ENCODE measurements around the gene UST. TPM values are rescaled to one million over a fixed set of nuclear protein-coding genes. Genes with fewer than 3 reads are reported as not detected.

Gene UST
- total and polyA plus RNA-seq, 2 donors (not counting 1 experiment from before 2014, with no cell fraction given) = 7.3 to 16.9 TPM

DNA sequence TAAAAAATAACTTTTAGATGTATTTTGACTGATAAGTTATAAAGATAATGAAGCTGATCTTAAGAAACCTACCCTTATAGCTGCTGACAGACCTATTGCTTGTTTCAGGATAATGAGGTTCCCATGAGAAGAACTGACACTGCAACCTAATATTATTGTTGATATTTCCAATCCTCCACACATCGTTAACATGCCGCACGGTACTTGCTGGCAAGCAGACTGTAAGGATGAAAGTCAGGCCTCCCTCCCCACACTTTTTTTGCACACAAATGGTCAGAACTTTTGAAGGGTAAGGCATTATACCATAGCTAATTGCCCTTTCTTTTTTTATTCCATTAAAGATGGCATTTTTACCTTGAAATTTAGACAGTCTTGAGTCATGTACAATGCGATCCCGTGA is 210.9 kb downstream of the UST start:
- no peak overlapping the region for H3K27ac Mint-ChIP-seq
- no peaks in the 10 kb centered on the region for H3K27me3 Mint-ChIP-seq
- DNase-seq = no peak
- intact Hi-C loops (cut with micrococcal nuclease) = no loop called here
- POLR2A ChIA-PET = no interaction called here
- no peaks in the 10 kb centered on the region for H3K27me3 ChIP-seq (replicated peaks in 1 of 4; ENCODE audit: control extremely low read depth in 1 of 4, control insufficient read depth in 3 of 4, insufficient read depth in 4 of 4, low read length in 3 of 4)
- H2AFZ ChIP-seq (ENCODE audit: insufficient read depth, low read depth, low read length, poor library complexity, severe bottlenecking) = no peak overlapping the region
- no peak for ATAC-seq (ENCODE audit: low read depth)
- TF ChIP-seq EZH2 (IDR thresholded peaks at IDR 0.05; ENCODE audit: borderline replicate concordance, insufficient read depth, low read depth, low read length, poor library complexity, severe bottlenecking) = no peak
- TF ChIP-seq, protein P1, sequence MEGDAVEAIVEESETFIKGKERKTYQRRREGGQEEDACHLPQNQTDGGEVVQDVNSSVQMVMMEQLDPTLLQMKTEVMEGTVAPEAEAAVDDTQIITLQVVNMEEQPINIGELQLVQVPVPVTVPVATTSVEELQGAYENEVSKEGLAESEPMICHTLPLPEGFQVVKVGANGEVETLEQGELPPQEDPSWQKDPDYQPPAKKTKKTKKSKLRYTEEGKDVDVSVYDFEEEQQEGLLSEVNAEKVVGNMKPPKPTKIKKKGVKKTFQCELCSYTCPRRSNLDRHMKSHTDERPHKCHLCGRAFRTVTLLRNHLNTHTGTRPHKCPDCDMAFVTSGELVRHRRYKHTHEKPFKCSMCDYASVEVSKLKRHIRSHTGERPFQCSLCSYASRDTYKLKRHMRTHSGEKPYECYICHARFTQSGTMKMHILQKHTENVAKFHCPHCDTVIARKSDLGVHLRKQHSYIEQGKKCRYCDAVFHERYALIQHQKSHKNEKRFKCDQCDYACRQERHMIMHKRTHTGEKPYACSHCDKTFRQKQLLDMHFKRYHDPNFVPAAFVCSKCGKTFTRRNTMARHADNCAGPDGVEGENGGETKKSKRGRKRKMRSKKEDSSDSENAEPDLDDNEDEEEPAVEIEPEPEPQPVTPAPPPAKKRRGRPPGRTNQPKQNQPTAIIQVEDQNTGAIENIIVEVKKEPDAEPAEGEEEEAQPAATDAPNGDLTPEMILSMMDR (IDR thresholded peaks at IDR 0.05) = no peak
- peaks cover 6% of the 10 kb centered on the region for H4K20me1 ChIP-seq (ENCODE audit: control insufficient read depth, insufficient read depth, low read length, poor library complexity, severe bottlenecking)
- H3K4me3 Mint-ChIP-seq = no peak overlapping the region
- H3K36me3 ChIP-seq (replicated peaks in 1 of 2; ENCODE audit: control extremely low read depth in 1 of 2, control insufficient read depth in 1 of 2, extremely low read depth in 1 of 2, insufficient read depth in 2 of 2, low read length in 1 of 2) = peaks cover 0 to 23% of the 10 kb centered on the region in 2 experiments
- CTCF ChIA-PET = interaction anchor here (0.9 to 2.8 kb wide), 6 partner anchors 9 to 398 kb away, joined by 3 to 18 read pairs (median 4); no protein-coding TSS in a partner anchor
- H3K4me1 ChIP-seq (ENCODE audit: control insufficient read depth in 2 of 2, insufficient read depth in 2 of 2, low read length in 2 of 2) = no peaks in the 10 kb centered on the region
- no peak overlapping the region for H3K4me3 ChIP-seq (ENCODE audit: control extremely low read depth in 1 of 5, extremely low read depth in 1 of 5, insufficient read depth in 1 of 5, low read depth in 2 of 5, low read length in 4 of 5)
- H3K4me2 ChIP-seq (replicated peaks; ENCODE audit: low read depth, low read length, poor library complexity, severe bottlenecking) = no peak overlapping the region
- WGBS (ENCODE audit: insufficient coverage) = 100% methylated on average over 1 of the region's 5 CpGs
- no peaks in the 10 kb centered on the region for H3K79me2 ChIP-seq (ENCODE audit: control insufficient read depth, insufficient read depth, low read length)
- H3K9me3 ChIP-seq (ENCODE audit: control extremely low read depth in 1 of 3, control insufficient read depth in 2 of 3, insufficient read depth in 1 of 3, low read length in 2 of 3) = no peaks in the 10 kb centered on the region
- no peak overlapping the region for H3K9ac ChIP-seq (ENCODE audit: low read length)
- no peak overlapping the region for H3K27ac ChIP-seq (ENCODE audit: low read length in 2 of 2)
- H3K9me3 Mint-ChIP-seq (ENCODE audit: insufficient read depth) = no peaks in the 10 kb centered on the region
- peaks cover 10% of the 10 kb centered on the region for H3K4me1 Mint-ChIP-seq

DNA sequence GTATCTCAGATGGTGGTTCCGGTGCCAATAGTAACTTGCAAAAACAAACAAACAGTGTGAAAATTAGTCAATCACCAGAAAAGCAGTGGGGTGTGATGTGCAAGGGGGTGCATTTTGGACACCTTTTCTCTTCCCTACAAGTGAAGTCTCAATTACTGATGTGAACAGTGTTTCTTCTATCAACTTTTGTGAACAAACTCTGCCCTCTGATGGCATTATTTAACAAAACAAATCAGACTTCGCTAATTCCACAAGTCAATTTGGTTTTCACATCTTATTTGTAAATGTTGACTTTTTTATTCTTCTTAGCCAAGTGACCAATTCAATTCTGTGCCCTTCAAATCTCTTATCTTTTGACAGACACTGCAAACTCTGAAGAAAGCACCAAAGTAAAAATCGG is 212.2 kb downstream of the UST start:
- H3K27ac Mint-ChIP-seq = no peak overlapping the region
- ChIA-PET CTCF (interaction anchor here (1.6 to 2.8 kb wide), 4 partner anchors 10 to 399 kb away, joined by 3 to 18 read pairs (median 8); no protein-coding TSS in a partner anchor), POLR2A (interaction anchor here (0.8 kb wide), 1 partner anchor 10 kb away, joined by 3 read pairs; no protein-coding TSS in a partner anchor)
- H3K4me3 ChIP-seq (ENCODE audit: control extremely low read depth in 1 of 5, extremely low read depth in 1 of 5, insufficient read depth in 1 of 5, low read depth in 2 of 5, low read length in 4 of 5) = no peak overlapping the region
- no peak overlapping the region for H3K9ac ChIP-seq (ENCODE audit: low read length)
- H3K27ac ChIP-seq (ENCODE audit: low read length in 2 of 2) = no peak overlapping the region
- no peaks in the 10 kb centered on the region for H3K27me3 ChIP-seq (replicated peaks in 1 of 4; ENCODE audit: control extremely low read depth in 1 of 4, control insufficient read depth in 3 of 4, insufficient read depth in 4 of 4, low read length in 3 of 4)
- WGBS (ENCODE audit: insufficient coverage) = 83% methylated on average over 1 of the region's 3 CpGs
- H2AFZ ChIP-seq (ENCODE audit: insufficient read depth, low read depth, low read length, poor library complexity, severe bottlenecking) = no peak overlapping the region
- H3K4me2 ChIP-seq (replicated peaks; ENCODE audit: low read depth, low read length, poor library complexity, severe bottlenecking) = no peak overlapping the region
- peaks cover 10% of the 10 kb centered on the region for H3K4me1 Mint-ChIP-seq
- H3K9me3 ChIP-seq (ENCODE audit: control extremely low read depth in 1 of 3, control insufficient read depth in 2 of 3, insufficient read depth in 1 of 3, low read length in 2 of 3) = no peaks in the 10 kb centered on the region
- no peaks in the 10 kb centered on the region for H3K4me1 ChIP-seq (ENCODE audit: control insufficient read depth in 2 of 2, insufficient read depth in 2 of 2, low read length in 2 of 2)
- DNase-seq (no peak), ATAC-seq (ENCODE audit: low read depth) (no peak)
- intact Hi-C loops (cut with micrococcal nuclease) = no loop called here
- no peaks in the 10 kb centered on the region for H3K27me3 Mint-ChIP-seq
- H3K36me3 ChIP-seq (replicated peaks in 1 of 2; ENCODE audit: control extremely low read depth in 1 of 2, control insufficient read depth in 1 of 2, extremely low read depth in 1 of 2, insufficient read depth in 2 of 2, low read length in 1 of 2) = peaks cover 0 to 25% of the 10 kb centered on the region in 2 experiments
- H3K79me2 ChIP-seq (ENCODE audit: control insufficient read depth, insufficient read depth, low read length) = no peaks in the 10 kb centered on the region
- H3K4me3 Mint-ChIP-seq = no peak overlapping the region
- no peaks in the 10 kb centered on the region for H3K9me3 Mint-ChIP-seq (ENCODE audit: insufficient read depth)
- TF ChIP-seq EZH2 (IDR thresholded peaks at IDR 0.05; ENCODE audit: borderline replicate concordance, insufficient read depth, low read depth, low read length, poor library complexity, severe bottlenecking) = no peak
- TF ChIP-seq, protein P1 (IDR thresholded peaks at IDR 0.05) = no peak
- peaks cover 6% of the 10 kb centered on the region for H4K20me1 ChIP-seq (ENCODE audit: control insufficient read depth, insufficient read depth, low read length, poor library complexity, severe bottlenecking)
